NCI-H526 (cell line): Measurements from ENCODE around the gene CNN2.

Experiments
- DNase-seq, 2 experiments: peaks; one replicate each; lab custom pipeline; 2025; lab: John Stamatoyannopoulos, UW

Gene CNN2

DNA sequence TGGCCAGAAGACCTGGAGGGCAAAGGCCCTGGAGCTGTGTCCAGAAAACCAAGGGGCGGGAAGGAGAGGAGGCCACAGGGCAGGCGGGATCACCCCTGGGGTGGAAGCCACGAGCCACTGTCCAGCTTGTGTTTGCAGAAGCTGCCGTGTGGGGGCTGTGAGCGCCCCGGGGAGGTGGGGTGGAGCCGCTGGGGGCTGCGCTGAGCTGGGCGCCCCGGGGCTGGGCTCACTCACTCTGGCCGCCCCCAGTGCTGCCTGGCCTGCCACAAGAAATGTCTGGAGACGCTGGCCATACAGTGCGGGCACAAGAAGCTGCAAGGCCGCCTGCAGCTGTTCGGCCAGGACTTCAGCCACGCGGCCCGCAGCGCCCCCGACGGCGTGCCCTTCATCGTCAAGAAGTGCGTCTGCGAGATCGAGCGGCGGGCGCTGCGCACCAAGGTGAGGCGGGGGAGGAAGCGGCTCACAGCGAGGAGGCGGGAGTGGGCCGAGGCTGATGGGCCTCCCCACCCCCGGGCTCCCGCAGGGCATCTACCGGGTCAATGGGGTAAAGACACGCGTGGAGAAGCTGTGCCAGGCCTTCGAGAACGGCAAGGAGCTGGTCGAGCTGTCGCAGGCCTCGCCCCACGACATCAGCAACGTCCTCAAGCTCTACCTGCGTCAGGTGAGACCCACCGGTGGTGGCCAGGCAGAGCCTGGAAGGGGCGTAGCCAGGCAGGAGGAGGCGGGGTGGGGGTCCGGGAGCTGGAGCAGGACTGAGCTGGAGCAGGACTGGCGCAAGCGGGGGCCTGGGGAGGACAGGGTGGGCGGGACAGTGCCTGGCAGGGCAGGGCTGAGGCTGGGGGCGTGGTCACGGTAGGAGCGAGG, 55.1 kb downstream of the CNN2 start:
- DNase-seq, result peak in 1 of 2 experiments; percentile 70

DNA sequence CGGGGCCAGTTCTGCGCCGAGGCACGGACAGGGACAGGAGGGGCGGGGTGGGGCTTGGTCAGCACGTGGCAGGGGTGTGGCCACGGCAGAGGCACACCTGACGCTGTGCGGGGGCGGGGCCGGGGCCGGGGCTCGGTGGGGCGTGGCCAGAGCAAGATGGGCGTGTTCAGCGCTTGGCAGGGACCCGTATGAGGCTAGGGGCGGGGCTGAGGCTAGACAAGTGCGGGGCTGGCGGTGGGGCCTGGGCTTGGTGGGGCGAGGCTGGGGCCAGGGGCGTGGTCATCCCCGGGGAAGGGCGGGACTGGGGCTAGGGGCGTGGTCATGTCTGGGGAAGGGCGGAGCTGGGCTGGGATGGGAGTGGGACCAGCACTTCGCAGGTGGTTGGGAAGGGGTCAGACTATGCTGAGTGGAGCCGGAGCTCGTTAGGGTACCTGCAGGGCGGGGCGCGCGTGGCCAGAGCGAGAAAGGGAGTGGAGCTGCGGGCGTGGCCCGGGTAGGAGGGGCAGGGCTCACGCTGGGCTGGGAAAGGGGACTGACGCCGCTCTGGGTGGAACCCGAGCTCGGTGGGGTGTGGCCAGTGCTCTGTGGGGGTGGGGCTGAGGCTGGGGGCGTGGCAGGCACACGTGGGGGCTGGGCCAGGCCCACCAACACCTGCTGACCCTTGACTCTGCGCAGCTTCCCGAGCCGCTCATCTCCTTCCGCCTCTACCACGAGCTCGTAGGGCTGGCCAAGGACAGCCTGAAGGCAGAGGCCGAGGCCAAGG, 55.9 kb downstream of the CNN2 start:
- peak; percentile 80 to 94 for DNase-seq

DNA sequence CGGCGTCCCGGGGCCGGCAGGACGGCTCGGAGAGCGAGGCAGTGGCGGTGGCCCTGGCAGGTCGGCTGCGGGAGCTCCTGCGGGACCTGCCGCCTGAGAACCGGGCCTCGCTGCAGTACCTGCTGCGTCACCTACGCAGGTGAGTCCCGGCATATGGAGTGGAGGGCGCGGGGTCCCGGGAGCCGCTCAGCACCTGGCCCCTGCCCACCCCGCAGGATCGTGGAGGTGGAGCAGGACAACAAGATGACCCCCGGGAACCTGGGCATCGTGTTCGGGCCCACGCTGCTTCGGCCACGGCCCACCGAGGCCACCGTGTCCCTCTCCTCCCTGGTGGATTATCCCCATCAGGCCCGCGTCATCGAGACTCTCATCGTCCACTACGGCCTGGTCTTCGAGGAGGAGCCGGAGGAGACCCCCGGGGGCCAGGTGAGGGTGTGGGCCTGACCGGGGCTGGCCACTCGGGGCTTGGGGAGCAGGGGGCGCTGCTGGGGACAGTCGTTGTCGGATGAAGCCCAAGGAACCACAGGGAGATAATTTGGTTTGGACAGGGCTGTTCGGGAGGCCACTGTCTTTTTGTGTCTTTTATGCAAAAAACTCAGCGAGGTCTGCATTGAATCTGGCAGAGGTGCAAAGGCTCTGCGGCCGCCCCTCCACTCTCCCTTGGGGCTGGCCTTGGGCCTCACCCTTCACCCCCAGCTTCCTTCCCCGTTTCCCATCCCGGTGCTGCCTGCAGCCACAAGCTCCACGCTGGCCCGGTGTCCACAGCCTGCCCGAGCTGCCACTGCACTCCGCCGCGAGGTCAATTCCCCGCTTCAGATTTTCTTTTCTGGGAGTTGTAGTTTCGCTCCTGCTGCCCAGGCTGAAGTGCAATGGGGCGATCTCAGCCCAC, 56.8 kb downstream of the CNN2 start:
- DNase-seq, result no peak

DNA sequence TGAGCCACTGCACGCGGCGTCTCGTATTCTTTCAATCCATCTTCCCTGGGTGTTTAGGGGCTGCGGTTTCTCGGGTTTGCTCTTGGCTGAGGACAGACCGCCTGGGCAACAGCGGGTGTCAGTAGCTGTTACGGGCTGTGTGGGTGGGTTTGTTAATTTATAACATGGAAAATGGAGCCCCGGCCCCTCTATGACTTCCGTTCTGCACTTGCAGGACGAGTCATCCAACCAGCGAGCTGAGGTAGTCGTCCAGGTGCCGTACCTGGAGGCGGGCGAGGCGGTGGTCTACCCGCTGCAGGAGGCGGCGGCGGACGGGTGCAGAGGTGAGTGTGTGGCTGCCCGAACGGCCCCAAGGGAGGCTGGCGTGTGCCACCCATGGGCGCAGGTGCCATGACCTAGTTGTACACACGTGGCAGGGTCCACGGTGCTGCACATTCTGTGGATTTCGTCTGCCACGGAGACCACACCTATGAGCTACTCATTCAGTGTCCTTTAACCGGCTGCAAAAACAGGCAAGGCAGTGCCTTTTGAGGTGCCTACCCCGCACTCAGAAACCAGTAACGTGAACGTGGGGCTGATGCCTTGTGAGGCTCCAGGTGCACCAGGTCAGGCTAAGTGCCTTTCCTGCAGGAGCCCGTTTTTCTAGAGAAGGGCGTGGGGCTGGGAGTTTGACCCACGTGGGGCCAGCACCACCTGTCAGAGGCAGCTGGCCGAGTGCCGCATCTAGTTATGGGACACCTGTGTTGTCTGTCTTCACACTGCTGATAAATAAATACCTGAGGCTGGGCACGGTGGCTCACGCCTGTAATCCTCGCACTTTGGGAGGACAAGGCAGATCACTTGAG, 57.8 kb downstream of the CNN2 start:
- DNase-seq, result peak in 1 of 2 experiments; percentile 31

DNA sequence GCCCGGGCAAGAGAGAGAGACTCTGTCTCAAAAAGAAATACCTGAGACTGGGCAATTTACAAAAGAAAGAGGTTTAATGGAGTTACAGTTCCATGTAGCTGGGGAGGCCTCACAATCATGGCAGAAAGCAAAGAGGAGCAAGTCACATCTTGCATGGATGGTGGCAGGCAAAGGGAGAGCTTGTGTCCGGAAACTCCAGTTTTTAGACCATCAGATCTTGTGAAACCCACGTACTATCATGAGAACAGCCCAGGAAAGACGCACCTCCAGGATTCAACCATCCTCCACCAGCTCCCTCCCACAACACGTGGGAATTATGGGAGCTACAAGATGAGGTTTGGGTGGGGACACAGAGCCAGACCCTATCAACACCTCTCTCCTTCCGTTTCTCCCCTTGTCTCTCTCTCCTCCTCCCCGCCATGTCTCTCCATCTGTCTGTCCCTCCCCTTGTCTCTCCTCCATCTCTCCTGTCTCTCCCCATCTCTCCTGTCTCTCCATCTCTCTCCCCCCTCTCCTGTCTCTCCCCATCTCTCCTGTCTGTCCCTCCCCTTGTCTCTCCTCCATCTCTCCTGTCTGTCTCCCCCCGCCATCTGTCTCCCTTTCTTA, 58.7 kb downstream of the CNN2 start:
- DNase-seq, result no peak

DNA sequence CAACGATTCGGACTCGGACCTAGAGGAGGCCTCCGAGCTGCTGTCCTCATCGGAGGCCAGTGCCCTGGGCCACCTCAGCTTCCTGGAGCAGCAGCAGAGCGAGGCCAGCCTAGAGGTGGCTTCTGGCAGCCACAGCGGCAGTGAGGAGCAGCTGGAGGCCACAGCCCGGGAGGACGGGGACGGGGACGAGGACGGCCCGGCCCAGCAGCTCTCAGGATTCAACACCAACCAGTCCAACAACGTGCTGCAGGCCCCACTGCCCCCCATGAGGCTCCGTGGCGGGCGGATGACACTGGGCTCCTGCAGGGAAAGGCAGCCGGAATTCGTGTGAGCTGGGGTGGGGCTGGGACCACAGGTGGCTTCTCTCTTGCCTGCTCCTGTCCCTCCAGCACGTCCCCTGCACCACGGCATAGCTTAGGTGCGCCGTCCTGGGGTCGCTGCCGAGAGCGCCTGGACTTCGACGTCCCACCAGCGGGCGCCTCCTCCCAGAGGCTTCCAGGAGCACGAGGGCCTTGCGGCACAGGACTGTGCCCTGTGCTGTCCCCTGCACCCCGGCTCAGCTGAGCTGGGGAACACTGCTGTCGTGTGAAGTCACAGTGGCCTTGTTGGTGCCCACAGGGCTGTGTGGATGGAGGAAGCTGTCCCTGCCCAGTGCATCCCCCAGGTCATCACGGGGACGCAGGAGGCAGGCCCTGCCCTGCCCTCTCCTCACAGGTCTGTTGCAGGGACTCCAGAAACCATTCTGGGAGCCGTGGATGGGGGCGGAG, 59.5 kb downstream of the CNN2 start:
- DNase-seq, result no peak

DNA sequence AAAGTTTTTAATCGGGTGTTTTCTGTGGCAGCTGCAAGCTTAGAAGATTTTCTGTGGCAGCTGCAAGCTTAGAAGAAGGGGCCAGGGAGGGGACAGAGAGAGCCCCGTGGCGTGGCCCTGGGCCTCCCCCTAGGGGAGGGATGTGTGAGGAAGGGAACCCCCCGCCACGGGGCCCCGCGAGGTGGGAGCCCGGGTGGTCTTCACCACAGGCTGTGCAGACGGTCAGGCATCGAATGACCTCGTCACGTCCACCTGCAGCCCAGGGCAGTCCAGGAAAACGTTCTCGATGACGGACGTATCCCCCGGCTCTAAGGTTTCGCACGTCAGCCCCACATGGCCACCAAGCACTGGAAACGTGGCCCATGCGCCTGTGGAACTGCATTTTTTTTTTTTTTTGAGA, 60.2 kb downstream of the CNN2 start:
- DNase-seq, result no peak

DNA sequence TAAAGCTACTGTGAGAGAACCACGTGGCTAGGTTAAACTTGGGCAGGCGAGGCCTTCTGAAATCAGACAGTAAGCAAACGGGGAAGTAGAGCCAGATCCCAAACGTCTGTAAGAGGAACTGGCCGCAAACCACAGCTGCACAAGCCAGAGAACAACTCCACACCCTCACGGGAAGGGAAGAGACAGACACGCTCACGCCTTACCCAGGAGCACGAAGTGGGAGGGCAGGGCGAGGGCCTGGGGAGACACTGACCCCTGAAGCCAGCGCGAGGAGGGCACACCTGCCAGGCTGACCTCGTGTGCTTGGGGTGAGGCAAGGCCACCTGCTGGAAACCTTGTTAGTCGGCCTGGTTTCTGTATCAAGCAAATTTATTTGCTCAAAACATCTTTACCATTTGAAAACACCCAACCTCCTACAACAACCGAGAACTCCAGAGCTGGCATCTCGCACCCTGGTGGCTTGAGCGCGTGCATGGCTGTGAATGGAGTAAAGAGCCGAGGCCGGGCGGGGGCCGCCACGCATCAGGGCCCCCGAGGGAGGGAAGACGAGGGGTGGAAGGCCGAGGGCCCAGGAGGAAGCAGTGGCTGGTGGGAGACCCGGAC, 61.5 kb downstream of the CNN2 start:
- DNase-seq, result no peak

DNA sequence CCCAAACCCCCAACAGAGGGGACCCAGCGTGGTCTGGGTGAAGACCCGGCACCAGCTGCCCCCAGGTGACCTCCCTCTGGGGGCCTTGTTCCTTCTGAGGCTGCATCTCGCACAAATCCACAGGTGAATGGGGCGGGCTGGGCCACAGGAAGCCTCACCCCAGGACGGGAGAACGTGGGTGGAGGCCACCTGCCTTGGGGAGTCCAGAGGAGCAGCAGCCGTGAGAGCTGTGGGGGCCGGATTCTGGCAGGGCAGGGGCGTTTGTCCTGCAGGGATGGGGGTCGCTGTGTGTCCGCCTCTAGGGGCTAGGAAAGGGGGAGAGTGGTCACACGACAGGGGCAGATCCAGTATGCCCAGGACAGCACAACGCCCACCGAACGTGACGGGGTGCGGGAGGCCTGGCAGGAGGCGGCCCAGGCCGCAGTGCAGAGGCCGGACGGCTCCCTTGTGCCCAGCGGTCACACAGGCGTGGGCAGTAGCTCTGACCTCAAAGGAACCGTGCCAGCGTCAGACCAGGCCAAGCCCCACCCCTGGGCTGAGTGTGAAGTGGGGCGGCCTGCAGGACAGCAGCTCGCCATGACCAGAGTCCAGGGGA, 62.1 kb downstream of the CNN2 start:
- no peak for DNase-seq
